Psoas muscle (tissue), 8 donors: ENCODE measurements around the gene SSR4. TPM values are rescaled to one million over a fixed set of nuclear protein-coding genes. Genes with fewer than 3 reads are reported as not detected.
A peak's percentile ranks its signal among the peaks of the same experiment; 100 is the strongest.

Experiments
- ATAC-seq, 4 donors: fragments of 200-7000 bp; cut with Tn5 transposase; one replicate each; pipeline ENCODE4 v1.9.1; 2020; ENCODE audit warnings: moderate library complexity in 3 of 4, mild to moderate bottlenecking in 2 of 4
- DNase-seq, 2 donors: peaks; one replicate each; pipeline ENCODE4 v3.0.0-alpha.2; 2020
- H3K27ac ChIP-seq: fragments of 200-600 bp; one replicate; pipeline ENCODE4 v1.8.0; 2022
- H3K27me3 ChIP-seq, 3 donors: fragments of 200-600 bp in 1 of 3; one replicate each; pipeline versions ENCODE4 v1.6.1 to v1.8.0; 2013 to 2022; ENCODE audit warnings: low read length in 2 of 3, mild to moderate bottlenecking in 2 of 3, moderate library complexity in 1 of 3; ENCODE audit not compliant: insufficient read depth in 3 of 3
- H3K36me3 ChIP-seq, 2 donors: fragments of 200-600 bp in 1 of 2; one replicate each; pipeline versions ENCODE4 v1.6.1 to v1.8.0; 2013 to 2022; ENCODE audit warnings: low read depth in 1 of 2, mild to moderate bottlenecking in 1 of 2, moderate library complexity in 1 of 2; ENCODE audit not compliant: insufficient read depth in 1 of 2
- H3K4me1 ChIP-seq: fragments of 200-600 bp; one replicate; pipeline ENCODE4 v1.8.0; 2022
- H3K4me3 ChIP-seq: fragments of 200-600 bp; one replicate; pipeline ENCODE4 v1.8.0; 2022; ENCODE audit warnings: mild to moderate bottlenecking
- H3K9me3 ChIP-seq: fragments of 200-600 bp; one replicate; pipeline ENCODE4 v1.8.0; 2022
- whole genome bisulfite sequencing, 3 donors: extraction: QIAGEN DNeasy Blood & Tissue Kit; methylation state at CpG; one replicate each; pipeline versions ENCODE4 v1.1.6 to v1.1.7; 2013; 5-methylcytosine and 5-hydroxymethylcytosine counted together
- intact Hi-C, 2 donors: fragments of 100-400 bp; cut with DNase I; formaldehyde crosslinking; loops; one replicate each; pipeline versions ENCODE4 v1.11.0 to v1.14.2; 2022
- polyA plus RNA-seq, 3 donors: library from polyadenylated mRNA; stranded (reverse); fragments of 200-250 nt; gene quantifications; one replicate each; pipeline ENCODE4 v1.2.3, GENCODE V29; 2013
- total RNA-seq, 4 donors: library from RNA; stranded (reverse); fragmentation: NEBNext Ultra II Directional in 2 of 4; extraction: Animal tissue kit (Norgen Biotek cat#: 25700) in 2 of 4; gene quantifications; one replicate each; pipeline versions ENCODE4 v1.2.1 to v1.2.4, GENCODE V29; 2021 to 2023
- TF ChIP-seq, protein P1 (sequence below): fragments of 200-600 bp; IDR thresholded peaks from one replicate; pipeline ENCODE4 v1.8.0; 2022; ENCODE audit warnings: antibody characterized with exemption
- donor health status: healthy with polysubstance abuse.
- donor health status: DM: no; HTN: no; CAD: no; lungs with moderate emphysema.
- donor health status: Bipolar disorder and iron deficiency.
- donor health status: healthy.
- donor health status: DM: yes; HTN: yes; CAD: no.
- donor health status: DM: no; HTN: no; CAD: no.
- donor health status: DM: no; HTN: no; CAD: no.
- donor health status: DM: yes; HTN: yes; CAD: no.

Gene SSR4
- total and polyA plus RNA-seq, 7 donors: 57.2 to 198 (median 84.5) TPM

- 1 to 17% (median 2%) methylated on average over 33 to 78 of the region's 97 CpGs for WGBS, 3 donors
- Histone ChIP-seq H3K4me3 (peak within 1 kb of the TSS; percentile 58), H3K9me3 (no peaks in the 10 kb centered on the region), H3K36me3 (no peaks in the 10 kb centered on the region), H3K27me3 (peaks cover 0 to 61% (median 2%) of the 10 kb centered on the region in 3 donors), H3K27ac (no peak within 1 kb of the TSS), H3K4me1 (no peaks in the 10 kb centered on the region)
- ATAC-seq: peak in 1 of 4 donors; percentile 16
- TF ChIP-seq, protein P1, sequence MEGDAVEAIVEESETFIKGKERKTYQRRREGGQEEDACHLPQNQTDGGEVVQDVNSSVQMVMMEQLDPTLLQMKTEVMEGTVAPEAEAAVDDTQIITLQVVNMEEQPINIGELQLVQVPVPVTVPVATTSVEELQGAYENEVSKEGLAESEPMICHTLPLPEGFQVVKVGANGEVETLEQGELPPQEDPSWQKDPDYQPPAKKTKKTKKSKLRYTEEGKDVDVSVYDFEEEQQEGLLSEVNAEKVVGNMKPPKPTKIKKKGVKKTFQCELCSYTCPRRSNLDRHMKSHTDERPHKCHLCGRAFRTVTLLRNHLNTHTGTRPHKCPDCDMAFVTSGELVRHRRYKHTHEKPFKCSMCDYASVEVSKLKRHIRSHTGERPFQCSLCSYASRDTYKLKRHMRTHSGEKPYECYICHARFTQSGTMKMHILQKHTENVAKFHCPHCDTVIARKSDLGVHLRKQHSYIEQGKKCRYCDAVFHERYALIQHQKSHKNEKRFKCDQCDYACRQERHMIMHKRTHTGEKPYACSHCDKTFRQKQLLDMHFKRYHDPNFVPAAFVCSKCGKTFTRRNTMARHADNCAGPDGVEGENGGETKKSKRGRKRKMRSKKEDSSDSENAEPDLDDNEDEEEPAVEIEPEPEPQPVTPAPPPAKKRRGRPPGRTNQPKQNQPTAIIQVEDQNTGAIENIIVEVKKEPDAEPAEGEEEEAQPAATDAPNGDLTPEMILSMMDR: no peak
- no peak for DNase-seq
- intact Hi-C loops: no loop called here
Observed at GRCh38 chrX:153829799-153830639, 35.6 kb downstream of the SSR4 start, which contains the start of gene PDZD4. Gene PDZD4, minus strand, starts transcription at chrX:153830544. Its CDS starts 246 bp downstream, at chrX:153830298.

GRCh38 chrX:153830640-153831428, 36.4 kb downstream of the SSR4 start:
- no peak for DNase-seq
- Histone ChIP-seq H3K9me3 (no peaks in the 10 kb centered on the region), H3K27me3 (peaks cover 0 to 55% (median 2%) of the 10 kb centered on the region in 3 donors), H3K27ac (no peak overlapping the region), H3K4me3 (no peak overlapping the region), H3K36me3 (no peaks in the 10 kb centered on the region), H3K4me1 (no peaks in the 10 kb centered on the region)
- TF ChIP-seq, protein P1: no peak
- 6 to 31% (median 18%) methylated on average over 16 to 54 of the region's 102 CpGs for WGBS, 3 donors
- no peak for ATAC-seq
- intact Hi-C loops: no loop called here

DNA sequence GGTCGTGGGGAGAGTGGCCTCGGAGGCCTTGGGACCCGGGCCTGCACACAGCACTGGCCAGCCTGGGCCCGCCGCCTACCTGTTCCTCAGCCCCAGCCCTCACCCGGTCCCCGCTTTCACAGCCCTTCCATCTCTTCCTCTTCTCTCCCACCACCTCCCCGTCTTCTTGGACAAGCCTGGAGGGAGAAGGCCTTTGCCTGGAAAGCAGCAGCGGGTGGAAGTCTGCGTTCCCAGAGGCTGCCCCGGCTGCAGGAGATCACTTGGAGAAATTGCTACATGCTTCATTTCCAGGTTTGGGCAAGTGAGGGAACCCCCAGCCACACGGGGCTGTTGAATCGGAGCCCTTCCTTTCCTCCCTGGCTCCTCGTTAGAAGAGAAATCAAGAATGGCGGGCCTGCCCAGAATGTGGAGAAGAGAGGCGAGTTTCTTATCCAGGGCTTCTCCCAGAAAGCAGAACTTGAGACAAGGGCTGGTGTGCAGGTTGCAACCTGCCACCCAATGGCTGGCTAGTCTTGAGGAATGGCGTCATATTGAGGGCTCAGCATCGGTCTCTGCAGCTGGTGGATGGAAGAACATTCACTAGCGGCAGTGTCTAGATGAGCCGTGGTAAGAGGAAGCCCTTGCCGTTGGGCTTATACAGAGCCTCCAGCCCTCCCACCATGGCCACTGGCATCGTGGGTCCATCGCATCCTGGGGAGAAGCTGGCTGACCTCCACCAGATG, 37.1 kb downstream of the SSR4 start:
- Histone ChIP-seq H3K4me1 (no peaks in the 10 kb centered on the region), H3K4me3 (no peak overlapping the region), H3K27ac (no peak overlapping the region), H3K36me3 (no peaks in the 10 kb centered on the region), H3K27me3 (peaks cover 0 to 53% (median 2%) of the 10 kb centered on the region in 3 donors), H3K9me3 (no peaks in the 10 kb centered on the region)
- DNase-seq (no peak), ATAC-seq (no peak)
- 69 to 72% (median 72%) methylated on average over 19 to 23 of the region's 23 CpGs for WGBS, 3 donors
- intact Hi-C loops: no loop called here
- TF ChIP-seq, protein P1: no peak

DNA sequence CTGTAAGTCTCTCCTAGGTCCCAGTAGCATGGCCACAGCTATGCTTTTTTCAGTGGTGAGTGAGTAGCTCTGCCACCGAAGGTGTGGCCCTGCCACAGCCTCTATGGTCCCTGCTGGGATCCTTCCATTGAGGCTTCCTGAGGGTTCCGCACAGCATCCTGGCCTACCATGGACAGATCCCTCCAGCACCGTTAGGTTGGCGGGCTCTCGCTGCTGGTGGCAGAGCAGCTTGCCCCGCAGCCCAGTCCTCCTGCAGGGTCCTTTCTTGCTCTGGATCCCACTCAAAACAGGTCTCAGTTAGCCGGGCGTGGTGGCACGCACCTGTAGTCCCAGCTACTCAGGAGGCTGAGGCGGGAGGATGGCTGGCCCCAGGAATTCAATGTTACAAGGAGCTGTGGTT, 38.3 kb downstream of the SSR4 start:
- 76 to 100% (median 89%) methylated on average over 4 to 10 of the region's 10 CpGs for WGBS, 3 donors
- Histone ChIP-seq H3K9me3 (no peaks in the 10 kb centered on the region), H3K27ac (no peak overlapping the region), H3K36me3 (no peaks in the 10 kb centered on the region), H3K4me1 (no peaks in the 10 kb centered on the region), H3K27me3 (peaks cover 0 to 44% (median 2%) of the 10 kb centered on the region in 3 donors), H3K4me3 (no peak overlapping the region)
- DNase-seq (no peak), ATAC-seq (no peak)
- intact Hi-C loops: no loop called here
- TF ChIP-seq, protein P1: no peak
